Measurements from ENCODE around the gene INPP4A. TPM values are rescaled to one million over a fixed set of nuclear protein-coding genes. Genes with fewer than 3 reads are reported as not detected.

The INPP4A gene
- total RNA-seq, 4 donors from 2014 or later: 30.7 to 58.9 (median 39.4) TPM

DNA sequence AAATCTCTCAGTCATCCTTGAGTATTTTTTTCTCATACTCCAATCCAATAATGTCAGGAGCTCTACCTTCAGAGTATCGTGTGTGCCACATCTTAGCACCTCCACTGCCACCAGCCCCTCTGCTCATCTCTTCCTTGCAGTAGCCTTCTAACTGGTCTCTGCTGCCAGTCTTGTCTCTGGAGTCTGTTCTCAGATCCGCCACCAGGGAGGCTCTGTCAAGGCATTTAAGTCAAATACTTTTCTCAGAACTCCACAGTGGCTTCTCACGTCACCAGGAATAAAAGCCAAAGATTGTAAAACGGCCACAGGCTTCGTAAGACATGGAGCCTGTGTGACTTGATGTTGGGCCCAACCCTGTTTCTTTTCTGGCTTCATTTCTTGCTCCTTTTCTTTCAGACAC, 170.8 kb downstream of the INPP4A start:
- Histone ChIP-seq H3K9me3 (no peaks in the 10 kb centered on the region), H3K27me3 (no peaks in the 10 kb centered on the region), H3K36me3 (peaks cover 13 to 96% (median 73%) of the 10 kb centered on the region in 4 donors), H3K4me3 (no peak overlapping the region), H3K4me1 (peaks cover 13 to 27% (median 19%) of the 10 kb centered on the region in 4 donors), H3K27ac (replicated peaks in 1 of 4) (no peak overlapping the region)
- intact Hi-C loops (cut with DNase I): no loop called here
- no peak for DNase-seq (ENCODE audit: extremely low spot score)
- 94% methylated on average over 5 of the region's 5 CpGs for WGBS
- TF ChIP-seq POLR2A (IDR thresholded peaks at IDR 0.05; ENCODE audit: low read depth) (no peak), POLR2AphosphoS5 (IDR thresholded peaks at IDR 0.05) (no peak), EP300 (IDR thresholded peaks at IDR 0.05) (no peak)
- TF ChIP-seq, protein P1, sequence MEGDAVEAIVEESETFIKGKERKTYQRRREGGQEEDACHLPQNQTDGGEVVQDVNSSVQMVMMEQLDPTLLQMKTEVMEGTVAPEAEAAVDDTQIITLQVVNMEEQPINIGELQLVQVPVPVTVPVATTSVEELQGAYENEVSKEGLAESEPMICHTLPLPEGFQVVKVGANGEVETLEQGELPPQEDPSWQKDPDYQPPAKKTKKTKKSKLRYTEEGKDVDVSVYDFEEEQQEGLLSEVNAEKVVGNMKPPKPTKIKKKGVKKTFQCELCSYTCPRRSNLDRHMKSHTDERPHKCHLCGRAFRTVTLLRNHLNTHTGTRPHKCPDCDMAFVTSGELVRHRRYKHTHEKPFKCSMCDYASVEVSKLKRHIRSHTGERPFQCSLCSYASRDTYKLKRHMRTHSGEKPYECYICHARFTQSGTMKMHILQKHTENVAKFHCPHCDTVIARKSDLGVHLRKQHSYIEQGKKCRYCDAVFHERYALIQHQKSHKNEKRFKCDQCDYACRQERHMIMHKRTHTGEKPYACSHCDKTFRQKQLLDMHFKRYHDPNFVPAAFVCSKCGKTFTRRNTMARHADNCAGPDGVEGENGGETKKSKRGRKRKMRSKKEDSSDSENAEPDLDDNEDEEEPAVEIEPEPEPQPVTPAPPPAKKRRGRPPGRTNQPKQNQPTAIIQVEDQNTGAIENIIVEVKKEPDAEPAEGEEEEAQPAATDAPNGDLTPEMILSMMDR (IDR thresholded peaks at IDR 0.05): no peak

DNA sequence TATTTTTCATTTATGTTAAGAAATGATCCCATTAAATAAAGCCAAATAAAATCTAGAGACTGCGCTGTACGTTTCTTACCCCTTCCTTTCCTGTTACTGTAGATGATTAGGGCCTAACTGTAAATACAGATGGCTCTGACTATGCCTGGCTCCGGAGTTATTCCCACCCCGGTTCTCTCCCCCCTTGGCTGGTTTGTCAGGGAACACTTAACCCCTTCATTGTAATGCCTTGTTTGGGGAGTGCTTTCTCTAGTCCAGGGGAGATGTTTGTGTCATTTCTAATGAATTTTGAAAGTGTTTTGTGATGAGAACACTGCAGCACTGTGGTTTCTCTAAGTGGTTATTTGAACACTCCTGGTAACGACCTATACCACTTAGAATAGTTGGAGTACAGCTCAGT, 172.5 kb downstream of the INPP4A start:
- WGBS: 52% methylated on average over 5 of the region's 5 CpGs
- no peak overlapping the region for H3K4me3 ChIP-seq
- no peaks in the 10 kb centered on the region for H3K27me3 ChIP-seq
- no peak overlapping the region for H3K27ac ChIP-seq (replicated peaks in 1 of 4)
- no peak for TF ChIP-seq POLR2A (IDR thresholded peaks at IDR 0.05; ENCODE audit: low read depth)
- TF ChIP-seq, protein P1 (IDR thresholded peaks at IDR 0.05): no peak
- no peak for TF ChIP-seq EP300 (IDR thresholded peaks at IDR 0.05)
- no peak for TF ChIP-seq POLR2AphosphoS5 (IDR thresholded peaks at IDR 0.05)
- intact Hi-C loops (cut with DNase I): no loop called here
- DNase-seq (ENCODE audit: extremely low spot score): no peak
- H3K36me3 ChIP-seq: peaks cover 8 to 96% (median 71%) of the 10 kb centered on the region in 4 donors
- H3K9me3 ChIP-seq: no peaks in the 10 kb centered on the region
- H3K4me1 ChIP-seq: peaks cover 0 to 11% (median 4%) of the 10 kb centered on the region in 4 donors

DNA sequence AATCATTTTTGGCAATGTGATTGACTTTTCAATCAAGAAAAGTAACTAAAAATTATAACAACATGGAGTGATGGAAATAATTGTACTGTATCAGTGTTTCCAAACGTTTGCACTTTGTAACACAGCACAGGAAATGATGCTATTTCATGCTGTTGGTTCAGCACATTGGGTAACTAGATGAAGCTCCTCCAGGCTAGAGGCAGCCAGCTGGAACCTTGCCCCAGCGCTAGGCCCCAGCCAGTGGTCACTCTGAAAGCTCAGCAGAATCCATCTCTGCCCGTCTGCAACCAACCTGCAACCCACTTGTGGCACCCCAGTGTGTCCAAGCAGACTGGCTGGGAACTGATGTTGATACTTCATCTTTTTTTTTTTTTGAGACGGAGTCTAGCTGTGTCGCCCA, 179.0 kb downstream of the INPP4A start:
- peaks cover 0 to 35% (median 21%) of the 10 kb centered on the region in 4 donors for H3K36me3 ChIP-seq
- no peak overlapping the region for H3K27ac ChIP-seq (replicated peaks in 1 of 4)
- H3K4me1 ChIP-seq: no peaks in the 10 kb centered on the region
- no peaks in the 10 kb centered on the region for H3K27me3 ChIP-seq
- H3K4me3 ChIP-seq: no peak overlapping the region
- DNase-seq (ENCODE audit: extremely low spot score): no peak
- WGBS: 74% methylated on average over 5 of the region's 5 CpGs
- H3K9me3 ChIP-seq: no peaks in the 10 kb centered on the region
- TF ChIP-seq, protein P1 (IDR thresholded peaks at IDR 0.05): no peak
- TF ChIP-seq EP300 (IDR thresholded peaks at IDR 0.05) (no peak), POLR2A (IDR thresholded peaks at IDR 0.05; ENCODE audit: low read depth) (no peak), POLR2AphosphoS5 (IDR thresholded peaks at IDR 0.05) (peak in 1 of 2 donors; percentile 6)
- intact Hi-C loops (cut with DNase I): no loop called here

DNA sequence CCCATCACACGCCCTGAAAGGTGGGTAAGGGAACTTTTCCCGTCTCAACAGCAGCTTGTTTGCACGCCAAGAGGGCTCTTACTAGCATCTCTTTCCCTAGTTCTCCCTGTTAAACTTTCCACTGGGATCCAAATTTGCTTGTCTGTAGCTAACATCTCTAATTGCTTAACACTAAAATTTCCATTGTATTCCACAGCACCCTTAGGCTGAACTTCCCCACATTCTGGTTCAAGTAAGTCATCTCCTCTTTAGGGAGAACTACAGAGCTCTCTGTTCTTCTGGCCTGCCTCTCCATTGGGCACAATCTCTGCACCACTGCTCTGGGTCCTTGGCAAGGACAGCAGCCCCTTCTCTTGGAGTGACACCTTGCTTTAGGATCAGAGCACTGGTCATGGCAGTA, 187.7 kb downstream of the INPP4A start:
- Histone ChIP-seq H3K4me1 (no peaks in the 10 kb centered on the region), H3K27ac (replicated peaks in 1 of 4) (no peak overlapping the region), H3K27me3 (no peaks in the 10 kb centered on the region), H3K9me3 (no peaks in the 10 kb centered on the region), H3K36me3 (peaks cover 15 to 72% (median 50%) of the 10 kb centered on the region in 4 donors), H3K4me3 (no peak overlapping the region)
- intact Hi-C loops (cut with DNase I): no loop called here
- WGBS: 76% methylated on average over 3 of the region's 3 CpGs
- DNase-seq (ENCODE audit: extremely low spot score): no peak
- TF ChIP-seq POLR2AphosphoS5 (IDR thresholded peaks at IDR 0.05): no peak
- no peak for TF ChIP-seq EP300 (IDR thresholded peaks at IDR 0.05)
- TF ChIP-seq POLR2A (IDR thresholded peaks at IDR 0.05; ENCODE audit: low read depth): no peak
- TF ChIP-seq, protein P1 (IDR thresholded peaks at IDR 0.05): no peak
